ENCODE measurements around the gene EPHA8. TPM values are rescaled to one million over a fixed set of nuclear protein-coding genes. Genes with fewer than 3 reads are reported as not detected.

EPHA8 gene
- total and polyA plus RNA-seq, 2 of the 4 experiments (the other 2 are of a cell fraction): not detected

DNA sequence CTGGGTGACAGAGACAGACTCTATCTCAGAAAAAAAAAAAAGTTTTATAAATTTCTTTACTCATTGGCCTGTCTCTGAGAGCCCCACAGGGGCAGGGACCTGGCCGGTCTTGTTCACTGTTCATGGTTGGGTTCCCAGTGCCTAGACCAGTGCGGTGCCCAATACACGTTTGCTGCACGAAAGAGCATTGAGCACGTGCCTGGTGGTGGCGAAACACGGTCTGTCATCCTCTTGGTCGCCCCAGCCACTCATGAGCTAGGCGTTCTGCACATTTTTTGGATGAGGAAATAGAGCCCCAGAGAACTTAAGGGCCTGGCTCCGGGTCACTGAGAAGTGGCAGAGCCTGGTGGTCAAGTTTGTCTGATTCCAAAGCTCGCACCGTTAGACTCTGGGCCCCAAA is 18.7 kb upstream of the EPHA8 start:
- Histone ChIP-seq H2BK20ac (ENCODE audit: low read depth, low read length) (no peak overlapping the region), H3K36me3 (ENCODE audit: control insufficient read depth, insufficient read depth, low read length) (no peaks in the 10 kb centered on the region), H2BK5ac (ENCODE audit: low read depth, low read length, poor library complexity, severe bottlenecking) (no peak overlapping the region), H4K5ac (ENCODE audit: low read depth, low read length) (no peak overlapping the region), H3K14ac (replicated peaks; ENCODE audit: low read depth, low read length) (no peak overlapping the region), H3K27ac (ENCODE audit: insufficient read depth, low read length) (no peak overlapping the region), H3K27me3 (ENCODE audit: control insufficient read depth, insufficient read depth, low read length) (peaks cover 64% of the 10 kb centered on the region), H3K4ac (ENCODE audit: low read depth, low read length) (no peak overlapping the region), H3K79me1 (ENCODE audit: low read depth in 1 of 2, low read length in 2 of 2) (no peaks in the 10 kb centered on the region), H4K91ac (ENCODE audit: insufficient read depth, low read depth, low read length) (no peak overlapping the region), H3K9me1 (ENCODE audit: insufficient read depth, low read length) (no peaks in the 10 kb centered on the region; the same call in 1 of the 2 replicates), H3K56ac (ENCODE audit: extremely low read depth, insufficient read depth, low read length) (no peak overlapping the region), H4K20me1 (ENCODE audit: insufficient read depth, low read length) (no peaks in the 10 kb centered on the region), H3K4me2 (ENCODE audit: low read depth, low read length) (no peak overlapping the region), H2AFZ (replicated peaks; ENCODE audit: low read length, poor library complexity) (no peak overlapping the region), H2AK9ac (replicated peaks; ENCODE audit: low read depth, low read length, poor library complexity) (no peak overlapping the region), H2AK5ac (ENCODE audit: low read depth, low read length) (no peak overlapping the region), H4K8ac (ENCODE audit: low read depth in 2 of 2, low read length in 2 of 2) (no peak overlapping the region), H3K9me3 (ENCODE audit: control insufficient read depth, insufficient read depth, low read length) (no peaks in the 10 kb centered on the region), H3K18ac (ENCODE audit: low read depth, low read length) (no peak overlapping the region), H3K4me1 (ENCODE audit: control insufficient read depth, insufficient read depth, low read length) (no peaks in the 10 kb centered on the region), H3K23ac (ENCODE audit: low read depth, low read length) (no peak overlapping the region), H2BK15ac (ENCODE audit: low read depth, low read length) (no peak overlapping the region), H3K9ac (ENCODE audit: low read depth, low read length) (no peak overlapping the region), H3K4me3 (ENCODE audit: insufficient read depth, low read depth, low read length) (no peak overlapping the region), H2BK120ac (ENCODE audit: low read depth, low read length) (no peak overlapping the region)
- ATAC-seq (ENCODE audit: low read depth) (no peak), DNase-seq (no peak)
- TF ChIP-seq SMC3 (IDR thresholded peaks at IDR 0.05; ENCODE audit: low read depth, low read length) (no peak), RAD21 (IDR thresholded peaks at IDR 0.05; ENCODE audit: low read length) (no peak), MAFK (IDR thresholded peaks at IDR 0.05; ENCODE audit: low read depth, low read length) (no peak), RFX5 (IDR thresholded peaks at IDR 0.05; ENCODE audit: low read depth, low read length) (no peak), CHD1 (IDR thresholded peaks at IDR 0.05; ENCODE audit: low read depth, low read length) (no peak), FOS (IDR thresholded peaks at IDR 0.05; ENCODE audit: low read depth, low read length) (no peak), MAZ (IDR thresholded peaks at IDR 0.05; ENCODE audit: borderline replicate concordance, low read depth, low read length) (no peak), MXI1 (IDR thresholded peaks at IDR 0.05; ENCODE audit: borderline replicate concordance, low read depth, low read length) (no peak)
- TF ChIP-seq, protein P1, sequence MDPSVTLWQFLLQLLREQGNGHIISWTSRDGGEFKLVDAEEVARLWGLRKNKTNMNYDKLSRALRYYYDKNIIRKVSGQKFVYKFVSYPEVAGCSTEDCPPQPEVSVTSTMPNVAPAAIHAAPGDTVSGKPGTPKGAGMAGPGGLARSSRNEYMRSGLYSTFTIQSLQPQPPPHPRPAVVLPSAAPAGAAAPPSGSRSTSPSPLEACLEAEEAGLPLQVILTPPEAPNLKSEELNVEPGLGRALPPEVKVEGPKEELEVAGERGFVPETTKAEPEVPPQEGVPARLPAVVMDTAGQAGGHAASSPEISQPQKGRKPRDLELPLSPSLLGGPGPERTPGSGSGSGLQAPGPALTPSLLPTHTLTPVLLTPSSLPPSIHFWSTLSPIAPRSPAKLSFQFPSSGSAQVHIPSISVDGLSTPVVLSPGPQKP (IDR thresholded peaks at IDR 0.05; ENCODE audit: borderline replicate concordance, low read depth, low read length): no peak
- TF ChIP-seq, protein P2, sequence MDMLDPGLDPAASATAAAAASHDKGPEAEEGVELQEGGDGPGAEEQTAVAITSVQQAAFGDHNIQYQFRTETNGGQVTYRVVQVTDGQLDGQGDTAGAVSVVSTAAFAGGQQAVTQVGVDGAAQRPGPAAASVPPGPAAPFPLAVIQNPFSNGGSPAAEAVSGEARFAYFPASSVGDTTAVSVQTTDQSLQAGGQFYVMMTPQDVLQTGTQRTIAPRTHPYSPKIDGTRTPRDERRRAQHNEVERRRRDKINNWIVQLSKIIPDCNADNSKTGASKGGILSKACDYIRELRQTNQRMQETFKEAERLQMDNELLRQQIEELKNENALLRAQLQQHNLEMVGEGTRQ (IDR thresholded peaks at IDR 0.05; ENCODE audit: low read depth, low read length): no peak
- 74% methylated on average over 10 of the region's 12 CpGs; no CpG with 5 or more reads in 1 of the 2 experiments for WGBS, 2 experiments (ENCODE audit: extremely low coverage in 2 of 2, insufficient read length in 1 of 2)
- CTCF ChIA-PET: no interaction called here
- in situ Hi-C loops (cut with MboI; ENCODE audit: low sequenced_read_pairs) (no loop called here), intact Hi-C loops (cut with micrococcal nuclease) (no loop called here), dilution Hi-C loops (cut with HindIII; ENCODE audit: low sequenced_read_pairs, unreplicated experiment) (no loop called here)
- no TSS peak for BruUV-seq (replicated peaks)
- POLR2A ChIA-PET (ENCODE audit: unreplicated experiment): no interaction called here
